ENCODE measurements around the gene FAM229A.

DNA sequence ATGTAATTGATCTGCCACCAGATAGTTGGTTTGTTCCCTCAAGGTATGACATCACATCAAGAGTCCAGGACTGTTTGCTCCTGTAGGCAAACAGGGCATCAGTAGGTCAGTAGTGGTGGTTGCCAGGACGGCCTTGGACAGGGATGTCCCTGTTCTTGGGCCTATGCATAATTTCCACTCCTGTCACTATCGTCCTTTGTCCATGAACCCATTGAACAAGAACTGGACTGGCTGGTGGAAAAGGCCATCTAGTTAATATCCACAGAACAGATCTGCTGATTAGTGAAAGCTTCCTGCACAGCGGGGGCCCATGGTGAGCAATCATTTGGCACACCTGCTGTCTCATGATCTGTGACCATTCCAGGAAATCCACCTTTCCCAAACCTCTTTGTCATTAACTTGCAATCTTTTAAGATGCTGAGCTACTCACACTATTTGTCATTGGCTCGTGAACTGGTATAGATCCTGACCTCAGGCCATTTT, 44.4 kb upstream of the FAM229A start:
- TF ChIP-seq ZNF780A (CRISPR knock-in tag; IDR thresholded peaks at IDR 0.05) (no peak), ZBTB7A (IDR thresholded peaks at IDR 0.05; ENCODE audit: borderline replicate concordance, control insufficient read depth, low read depth, low read length) (no peak), ZNF644 (tag; IDR thresholded peaks at IDR 0.05; ENCODE audit: low read depth) (no peak), YY1 (IDR thresholded peaks at IDR 0.05; ENCODE audit: borderline replicate concordance in 1 of 3, control insufficient read depth in 1 of 3, extremely low read depth in 1 of 3, insufficient read depth in 3 of 3, insufficient read length in 1 of 3, insufficient replicate concordance in 2 of 3, low read depth in 1 of 3, low read length in 2 of 3) (no peak)
- TF ChIP-seq, protein P1, sequence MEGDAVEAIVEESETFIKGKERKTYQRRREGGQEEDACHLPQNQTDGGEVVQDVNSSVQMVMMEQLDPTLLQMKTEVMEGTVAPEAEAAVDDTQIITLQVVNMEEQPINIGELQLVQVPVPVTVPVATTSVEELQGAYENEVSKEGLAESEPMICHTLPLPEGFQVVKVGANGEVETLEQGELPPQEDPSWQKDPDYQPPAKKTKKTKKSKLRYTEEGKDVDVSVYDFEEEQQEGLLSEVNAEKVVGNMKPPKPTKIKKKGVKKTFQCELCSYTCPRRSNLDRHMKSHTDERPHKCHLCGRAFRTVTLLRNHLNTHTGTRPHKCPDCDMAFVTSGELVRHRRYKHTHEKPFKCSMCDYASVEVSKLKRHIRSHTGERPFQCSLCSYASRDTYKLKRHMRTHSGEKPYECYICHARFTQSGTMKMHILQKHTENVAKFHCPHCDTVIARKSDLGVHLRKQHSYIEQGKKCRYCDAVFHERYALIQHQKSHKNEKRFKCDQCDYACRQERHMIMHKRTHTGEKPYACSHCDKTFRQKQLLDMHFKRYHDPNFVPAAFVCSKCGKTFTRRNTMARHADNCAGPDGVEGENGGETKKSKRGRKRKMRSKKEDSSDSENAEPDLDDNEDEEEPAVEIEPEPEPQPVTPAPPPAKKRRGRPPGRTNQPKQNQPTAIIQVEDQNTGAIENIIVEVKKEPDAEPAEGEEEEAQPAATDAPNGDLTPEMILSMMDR (IDR thresholded peaks at IDR 0.05 in 2 of 3, conservative IDR thresholded peaks at IDR 0.05 in 1 of 3; ENCODE audit: insufficient read depth in 2 of 3, low read depth in 1 of 3, low read length in 3 of 3): no peak
- TF ChIP-seq, protein P2, sequence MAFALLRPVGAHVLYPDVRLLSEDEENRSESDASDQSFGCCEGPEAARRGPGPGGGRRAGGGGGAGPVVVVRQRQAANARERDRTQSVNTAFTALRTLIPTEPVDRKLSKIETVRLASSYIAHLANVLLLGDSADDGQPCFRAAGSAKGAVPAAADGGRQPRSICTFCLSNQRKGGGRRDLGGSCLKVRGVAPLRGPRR (CRISPR knock-in tag; IDR thresholded peaks at IDR 0.05): no peak

Measured in K562 (cell line).